Progenitor cell of endocrine pancreas (in vitro differentiated cells): ENCODE data around the gene PRKCQ. TPM values are rescaled to one million over a fixed set of nuclear protein-coding genes. Genes with fewer than 3 reads are reported as not detected.
"Not testable (repeated sequence)": the region's sequence is repeated elsewhere in the genome, so short reads cannot be mapped to it uniquely, and the experiment has no call there.

Experiments used
- DNase-seq: peaks from one replicate; pipeline ENCODE4 v3.0.0; 2021; ENCODE audit warnings: low spot score; ENCODE audit not compliant: unreplicated experiment
- H3K27ac Mint-ChIP-seq: 2 replicates; pipeline ENCODE4 v1.8.0; 2021; ENCODE audit warnings: mild to moderate bottlenecking, moderate library complexity, mixed read lengths
- H3K27me3 Mint-ChIP-seq: 2 replicates; pipeline ENCODE4 v1.8.0; 2021; ENCODE audit warnings: mixed read lengths
- H3K36me3 Mint-ChIP-seq: 2 replicates; pipeline ENCODE4 v1.8.0; 2022; ENCODE audit warnings: mixed read lengths; ENCODE audit not compliant: insufficient read depth
- H3K4me1 Mint-ChIP-seq: 2 replicates; pipeline ENCODE4 v1.8.0; 2021; ENCODE audit warnings: low read depth, mixed read lengths
- H3K4me3 Mint-ChIP-seq: 2 replicates; pipeline ENCODE4 v1.8.0; 2021; ENCODE audit warnings: low read depth, mild to moderate bottlenecking, moderate library complexity, mixed read lengths
- H3K9me3 Mint-ChIP-seq: 2 replicates; pipeline ENCODE4 v1.8.0; 2021; ENCODE audit warnings: low read depth, mixed read lengths
- total RNA-seq: library from RNA; stranded (reverse); gene quantifications from 2 replicates; pipeline ENCODE4 v1.2.1, GENCODE V29; 2021
- TF ChIP-seq, protein P1 (sequence below): fragments of 200-600 bp; sonication (generic); IDR thresholded peaks from one replicate; pipeline ENCODE4 v1.5.0; 2021; ENCODE audit warnings: antibody characterized with exemption, mild to moderate bottlenecking; ENCODE audit not compliant: unreplicated experiment

PRKCQ gene
- total RNA-seq, 1 donor from 2014 or later, result 5.6 TPM

DNA sequence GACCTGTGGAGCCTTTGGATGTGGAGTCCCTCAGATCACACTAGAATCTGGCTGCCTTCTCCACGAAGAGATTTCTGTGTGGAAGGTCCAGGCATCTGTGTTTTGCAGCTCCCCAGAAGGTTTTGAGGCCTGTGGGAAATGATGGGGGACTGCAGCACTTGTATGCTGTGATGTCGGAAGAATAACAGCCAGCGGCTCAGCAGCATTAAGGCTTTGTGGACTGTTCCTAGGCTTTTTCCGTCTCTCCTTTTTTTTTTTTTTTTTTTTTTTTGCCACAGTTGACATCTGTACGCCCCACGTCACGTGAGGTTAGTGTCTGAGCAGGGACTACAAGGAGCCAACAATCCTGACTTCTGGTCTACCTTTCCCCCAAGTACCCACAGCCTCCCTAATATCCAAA lies 196.0 kb downstream of the PRKCQ start:
- Mint-ChIP-seq H3K4me3 (no peak overlapping the region), H3K9me3 (peaks cover 32% of the 10 kb centered on the region), H3K27me3 (no peaks in the 10 kb centered on the region), H3K27ac (no peak overlapping the region), H3K4me1 (peaks cover 2% of the 10 kb centered on the region), H3K36me3 (peaks cover 17% of the 10 kb centered on the region)
- TF ChIP-seq, protein P1, sequence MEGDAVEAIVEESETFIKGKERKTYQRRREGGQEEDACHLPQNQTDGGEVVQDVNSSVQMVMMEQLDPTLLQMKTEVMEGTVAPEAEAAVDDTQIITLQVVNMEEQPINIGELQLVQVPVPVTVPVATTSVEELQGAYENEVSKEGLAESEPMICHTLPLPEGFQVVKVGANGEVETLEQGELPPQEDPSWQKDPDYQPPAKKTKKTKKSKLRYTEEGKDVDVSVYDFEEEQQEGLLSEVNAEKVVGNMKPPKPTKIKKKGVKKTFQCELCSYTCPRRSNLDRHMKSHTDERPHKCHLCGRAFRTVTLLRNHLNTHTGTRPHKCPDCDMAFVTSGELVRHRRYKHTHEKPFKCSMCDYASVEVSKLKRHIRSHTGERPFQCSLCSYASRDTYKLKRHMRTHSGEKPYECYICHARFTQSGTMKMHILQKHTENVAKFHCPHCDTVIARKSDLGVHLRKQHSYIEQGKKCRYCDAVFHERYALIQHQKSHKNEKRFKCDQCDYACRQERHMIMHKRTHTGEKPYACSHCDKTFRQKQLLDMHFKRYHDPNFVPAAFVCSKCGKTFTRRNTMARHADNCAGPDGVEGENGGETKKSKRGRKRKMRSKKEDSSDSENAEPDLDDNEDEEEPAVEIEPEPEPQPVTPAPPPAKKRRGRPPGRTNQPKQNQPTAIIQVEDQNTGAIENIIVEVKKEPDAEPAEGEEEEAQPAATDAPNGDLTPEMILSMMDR, result no peak
- DNase-seq, result no peak

DNA sequence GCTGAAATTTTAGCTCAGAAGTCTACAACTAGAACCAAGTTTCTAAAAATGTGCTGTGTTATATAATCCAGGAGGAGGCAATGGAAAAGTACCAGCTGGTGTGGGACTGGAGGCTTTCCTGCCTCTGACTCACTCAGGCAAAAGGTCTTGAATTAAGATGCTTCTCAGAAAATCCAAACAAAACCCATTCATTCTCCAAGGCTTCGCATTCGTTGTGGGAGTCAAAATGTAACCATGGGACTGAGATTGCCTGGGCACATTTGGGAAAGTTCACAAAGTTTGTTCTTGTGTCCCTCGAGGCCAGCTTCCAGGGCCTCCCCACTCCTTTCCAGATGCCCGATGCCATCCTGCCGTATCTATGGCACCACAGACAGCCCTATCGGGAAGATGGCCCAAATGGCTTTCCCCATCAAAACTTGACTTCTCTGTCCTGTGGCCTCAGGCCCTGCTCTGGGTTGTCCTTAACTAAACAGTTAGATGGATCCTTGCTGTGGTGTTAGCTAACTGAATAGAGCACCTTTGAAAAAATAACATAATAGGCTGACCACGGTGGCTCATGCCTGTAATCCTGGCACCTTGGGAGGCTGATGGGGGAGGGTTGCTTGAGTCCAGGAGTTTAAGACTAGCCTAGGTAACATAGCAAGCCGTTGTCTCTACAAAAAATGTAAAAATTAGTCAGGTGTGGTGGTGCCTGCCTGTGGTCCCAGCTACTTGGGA lies 196.8 kb downstream of the PRKCQ start:
- no peak overlapping the region for H3K27ac Mint-ChIP-seq
- peaks cover 19% of the 10 kb centered on the region for H3K36me3 Mint-ChIP-seq
- H3K9me3 Mint-ChIP-seq, result peaks cover 36% of the 10 kb centered on the region
- no peak overlapping the region for H3K4me3 Mint-ChIP-seq
- peaks cover 2% of the 10 kb centered on the region for H3K4me1 Mint-ChIP-seq
- H3K27me3 Mint-ChIP-seq, result no peaks in the 10 kb centered on the region
- no peak for DNase-seq
- TF ChIP-seq, protein P1, result no peak

DNA sequence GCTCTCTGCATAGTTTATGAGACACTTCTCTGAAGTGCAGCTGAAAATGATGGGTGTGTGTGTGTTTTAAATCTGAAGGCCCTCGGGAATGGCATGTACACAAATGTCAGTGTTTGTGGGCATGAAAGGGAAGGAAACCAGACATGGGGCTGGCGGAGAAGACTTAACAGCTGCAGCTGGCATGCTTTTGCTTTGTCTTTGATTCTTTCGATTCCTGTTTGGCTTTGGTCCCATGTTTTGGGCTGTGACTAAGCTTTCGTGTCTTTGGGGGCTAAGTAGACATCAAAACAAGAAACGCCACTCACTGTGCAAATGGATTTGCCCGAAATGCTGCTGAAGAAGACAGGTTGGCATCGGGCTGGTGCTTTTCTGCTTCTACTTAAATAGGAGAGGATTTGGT lies 198.0 kb downstream of the PRKCQ start:
- H3K4me3 Mint-ChIP-seq, result no peak overlapping the region
- no peak overlapping the region for H3K27ac Mint-ChIP-seq
- H3K9me3 Mint-ChIP-seq, result peaks cover 36% of the 10 kb centered on the region
- peaks cover 17% of the 10 kb centered on the region for H3K36me3 Mint-ChIP-seq
- TF ChIP-seq, protein P1, result no peak
- no peak for DNase-seq
- H3K4me1 Mint-ChIP-seq, result no peaks in the 10 kb centered on the region
- no peaks in the 10 kb centered on the region for H3K27me3 Mint-ChIP-seq

DNA sequence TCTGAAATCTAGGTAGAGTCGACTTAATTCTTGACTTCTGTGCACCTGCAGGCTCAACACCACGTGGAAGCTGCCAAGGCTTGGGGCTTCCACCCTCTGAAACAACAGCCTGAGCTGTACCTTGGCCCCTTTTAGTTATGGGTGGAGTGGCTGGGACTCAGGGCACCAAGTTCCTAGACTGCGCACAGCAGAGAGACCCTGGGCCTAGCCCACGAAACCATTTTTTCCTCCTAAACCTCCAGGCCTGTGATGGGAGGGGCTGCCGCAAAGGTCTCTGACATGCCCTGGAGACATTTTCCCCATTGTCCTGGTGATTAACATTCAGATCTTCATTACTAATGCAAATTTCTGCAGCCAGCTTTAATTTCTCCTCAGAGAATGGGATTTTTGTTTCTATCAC lies 199.6 kb downstream of the PRKCQ start:
- H3K27ac Mint-ChIP-seq, H3K4me3 Mint-ChIP-seq, DNase-seq, H3K4me1 Mint-ChIP-seq, H3K27me3 Mint-ChIP-seq: not testable (repeated sequence)
- Mint-ChIP-seq H3K36me3 (peaks cover 17% of the 10 kb centered on the region), H3K9me3 (peaks cover 35% of the 10 kb centered on the region)

DNA sequence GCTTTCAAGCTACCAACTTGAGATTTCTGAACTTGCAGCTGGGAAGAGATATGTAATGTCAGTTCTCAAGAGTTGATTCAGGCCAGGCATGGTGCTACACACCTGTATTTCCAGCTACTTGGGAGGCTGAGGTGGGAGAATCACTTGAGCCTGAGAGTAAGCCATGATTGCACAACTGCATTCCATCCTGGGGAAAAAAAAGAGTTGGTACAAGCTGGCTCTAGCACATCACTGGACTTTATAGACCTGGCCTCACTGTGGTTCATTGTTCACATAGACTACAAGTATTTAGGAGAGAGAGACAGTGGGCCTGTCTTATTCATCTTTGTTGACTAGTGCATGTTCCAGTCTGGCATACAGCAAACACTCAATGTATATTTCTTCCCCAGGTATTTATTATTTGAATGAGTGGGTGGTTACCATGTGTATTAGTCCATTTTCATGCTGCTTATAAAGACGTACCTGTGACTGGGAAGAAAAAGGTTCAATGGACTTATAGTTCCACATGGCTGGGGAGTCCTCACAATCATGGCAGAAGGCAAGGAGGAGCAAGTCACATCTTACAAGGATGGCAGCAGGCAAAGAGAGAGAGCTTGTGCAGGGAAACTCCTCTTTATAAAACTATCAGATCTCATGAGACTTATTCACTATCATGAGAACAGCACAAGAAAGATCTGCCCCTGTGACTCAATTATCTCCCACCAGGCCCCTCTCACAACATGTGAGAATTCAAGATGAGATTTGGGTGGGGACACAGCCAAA lies 200.9 kb downstream of the PRKCQ start:
- TF ChIP-seq, protein P1, result no peak
- no peaks in the 10 kb centered on the region for H3K4me1 Mint-ChIP-seq
- H3K4me3 Mint-ChIP-seq, result no peak overlapping the region
- no peak overlapping the region for H3K27ac Mint-ChIP-seq
- H3K27me3 Mint-ChIP-seq, result no peaks in the 10 kb centered on the region
- DNase-seq, result no peak
- H3K36me3 Mint-ChIP-seq, result peaks cover 17% of the 10 kb centered on the region
- H3K9me3 Mint-ChIP-seq, result peaks cover 36% of the 10 kb centered on the region
